ENCODE results near the gene RBM15. TPM values are rescaled to one million over a fixed set of nuclear protein-coding genes. Genes with fewer than 3 reads are reported as not detected.

The RBM15 gene
- total and polyA plus RNA-seq, 2 experiments from 2014 or later = 20.8 to 84.0 TPM

DNA sequence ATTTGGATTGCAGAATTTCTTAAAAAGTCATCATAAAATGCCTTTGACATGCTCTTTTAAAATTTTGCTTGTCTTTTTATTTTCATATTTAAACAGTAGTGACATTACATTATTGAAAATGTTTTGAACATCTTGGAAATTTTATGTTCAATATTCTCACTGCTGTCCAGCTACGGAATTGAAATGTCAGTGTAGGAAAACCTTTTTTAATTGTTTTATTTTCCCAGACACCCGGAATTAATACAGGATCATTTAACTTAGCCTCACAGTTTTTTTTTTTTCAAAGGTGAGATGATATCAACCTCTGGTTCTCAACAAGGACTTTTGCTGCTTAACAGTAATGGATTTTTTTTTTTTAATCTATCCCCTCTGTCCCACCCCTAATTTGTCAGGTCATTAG is 4.1 kb downstream of the RBM15 start:
- no peaks in the 10 kb centered on the region for H3K9me2 ChIP-seq (ENCODE audit: insufficient read depth)
- H2AFZ ChIP-seq = no peak overlapping the region
- peak overlapping the region; percentile 57 for H3K4me3 ChIP-seq
- H3K4me2 ChIP-seq = peak overlapping the region; percentile 89
- DNase-seq (ENCODE audit: low spot score) (no peak), ATAC-seq (no peak)
- H3K79me2 ChIP-seq (replicated peaks; ENCODE audit: insufficient read depth) = peaks cover 87% of the 10 kb centered on the region
- Mint-ChIP-seq H3K4me1 (peaks cover 74% of the 10 kb centered on the region), H3K9me3 (no peaks in the 10 kb centered on the region), H3K27ac (no peak overlapping the region), H3K4me3 (no peak overlapping the region), H3K27me3 (ENCODE audit: insufficient read depth, low read depth, poor library complexity) (peaks cover 4% of the 10 kb centered on the region), H3K36me3 (ENCODE audit: low read depth) (peaks cover 68% of the 10 kb centered on the region)
- peaks cover 63% of the 10 kb centered on the region for H3K4me1 ChIP-seq (ENCODE audit: insufficient read depth)
- H3K27ac ChIP-seq (ENCODE audit: low read depth) = no peak overlapping the region
- no peaks in the 10 kb centered on the region for H3F3A ChIP-seq (replicated peaks; ENCODE audit: low read depth)
- H3K36me3 ChIP-seq (ENCODE audit: insufficient read depth) = no peaks in the 10 kb centered on the region; the same call in 1 of the 2 replicates
- TF ChIP-seq EZH2 (IDR thresholded peaks at IDR 0.05; ENCODE audit: low read depth, unreplicated experiment) (no peak), ZNF331 (CRISPR knock-in tag; IDR thresholded peaks at IDR 0.05; ENCODE audit: low read depth) (no peak), NANOG (IDR thresholded peaks at IDR 0.05; ENCODE audit: borderline replicate concordance) (no peak), STAT1 (IDR thresholded peaks at IDR 0.05; ENCODE audit: unreplicated experiment) (no peak)
- TF ChIP-seq, protein P1, sequence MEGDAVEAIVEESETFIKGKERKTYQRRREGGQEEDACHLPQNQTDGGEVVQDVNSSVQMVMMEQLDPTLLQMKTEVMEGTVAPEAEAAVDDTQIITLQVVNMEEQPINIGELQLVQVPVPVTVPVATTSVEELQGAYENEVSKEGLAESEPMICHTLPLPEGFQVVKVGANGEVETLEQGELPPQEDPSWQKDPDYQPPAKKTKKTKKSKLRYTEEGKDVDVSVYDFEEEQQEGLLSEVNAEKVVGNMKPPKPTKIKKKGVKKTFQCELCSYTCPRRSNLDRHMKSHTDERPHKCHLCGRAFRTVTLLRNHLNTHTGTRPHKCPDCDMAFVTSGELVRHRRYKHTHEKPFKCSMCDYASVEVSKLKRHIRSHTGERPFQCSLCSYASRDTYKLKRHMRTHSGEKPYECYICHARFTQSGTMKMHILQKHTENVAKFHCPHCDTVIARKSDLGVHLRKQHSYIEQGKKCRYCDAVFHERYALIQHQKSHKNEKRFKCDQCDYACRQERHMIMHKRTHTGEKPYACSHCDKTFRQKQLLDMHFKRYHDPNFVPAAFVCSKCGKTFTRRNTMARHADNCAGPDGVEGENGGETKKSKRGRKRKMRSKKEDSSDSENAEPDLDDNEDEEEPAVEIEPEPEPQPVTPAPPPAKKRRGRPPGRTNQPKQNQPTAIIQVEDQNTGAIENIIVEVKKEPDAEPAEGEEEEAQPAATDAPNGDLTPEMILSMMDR (conservative IDR thresholded peaks at IDR 0.05; ENCODE audit: low read depth in 2 of 2) = no peak
- TF ChIP-seq, protein P2, sequence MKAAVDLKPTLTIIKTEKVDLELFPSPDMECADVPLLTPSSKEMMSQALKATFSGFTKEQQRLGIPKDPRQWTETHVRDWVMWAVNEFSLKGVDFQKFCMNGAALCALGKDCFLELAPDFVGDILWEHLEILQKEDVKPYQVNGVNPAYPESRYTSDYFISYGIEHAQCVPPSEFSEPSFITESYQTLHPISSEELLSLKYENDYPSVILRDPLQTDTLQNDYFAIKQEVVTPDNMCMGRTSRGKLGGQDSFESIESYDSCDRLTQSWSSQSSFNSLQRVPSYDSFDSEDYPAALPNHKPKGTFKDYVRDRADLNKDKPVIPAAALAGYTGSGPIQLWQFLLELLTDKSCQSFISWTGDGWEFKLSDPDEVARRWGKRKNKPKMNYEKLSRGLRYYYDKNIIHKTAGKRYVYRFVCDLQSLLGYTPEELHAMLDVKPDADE (IDR thresholded peaks at IDR 0.05) = no peak
- H3K27me3 ChIP-seq (ENCODE audit: insufficient read depth) = no peaks in the 10 kb centered on the region
- H4K20me1 ChIP-seq (replicated peaks; ENCODE audit: insufficient read depth) = peaks cover 79% of the 10 kb centered on the region

DNA sequence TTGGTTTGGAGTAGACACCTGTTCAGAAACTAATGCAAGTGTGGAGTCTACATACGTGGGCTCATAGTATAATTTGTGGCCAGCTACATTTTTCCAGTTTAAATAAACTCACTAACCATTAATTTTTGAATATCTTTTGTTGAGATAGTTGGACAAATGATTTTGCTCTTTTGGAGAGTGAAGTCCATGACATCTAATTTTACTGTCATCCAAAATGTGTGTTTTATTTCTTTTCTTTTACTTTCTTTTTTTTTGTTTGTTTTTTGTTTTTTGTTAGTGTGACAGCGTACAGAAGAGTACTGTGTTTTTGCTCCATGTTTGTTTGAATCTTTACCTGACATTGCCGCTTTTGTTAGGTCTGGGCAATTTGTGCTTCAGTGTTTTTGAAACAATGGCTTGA is 5.0 kb downstream of the RBM15 start:
- peak overlapping the region; percentile 57 for H3K4me3 ChIP-seq

More for the DNA sequence above, 5.0 kb downstream of the RBM15 start:
- Mint-ChIP-seq H3K36me3 (ENCODE audit: low read depth) (peaks cover 72% of the 10 kb centered on the region), H3K4me3 (no peak overlapping the region; the same call in 1 of the 3 replicates), H3K27ac (no peak overlapping the region), H3K9me3 (no peaks in the 10 kb centered on the region), H3K4me1 (peaks cover 80% of the 10 kb centered on the region), H3K27me3 (ENCODE audit: insufficient read depth, low read depth, poor library complexity) (peaks cover 4% of the 10 kb centered on the region)
- Histone ChIP-seq H2AFZ (no peak overlapping the region), H3K4me1 (ENCODE audit: insufficient read depth) (peaks cover 63% of the 10 kb centered on the region), H4K20me1 (replicated peaks; ENCODE audit: insufficient read depth) (peaks cover 85% of the 10 kb centered on the region), H3K36me3 (ENCODE audit: insufficient read depth) (no peaks in the 10 kb centered on the region; the same call in 1 of the 2 replicates), H3K27ac (ENCODE audit: low read depth) (no peak overlapping the region), H3K4me2 (peak overlapping the region; percentile 89), H3K79me2 (replicated peaks; ENCODE audit: insufficient read depth) (peaks cover 96% of the 10 kb centered on the region), H3K9me2 (ENCODE audit: insufficient read depth) (no peaks in the 10 kb centered on the region), H3K27me3 (ENCODE audit: insufficient read depth) (no peaks in the 10 kb centered on the region), H3F3A (replicated peaks; ENCODE audit: low read depth) (no peaks in the 10 kb centered on the region)
- DNase-seq (ENCODE audit: low spot score) (no peak), ATAC-seq (no peak)
- TF ChIP-seq, protein P1 (conservative IDR thresholded peaks at IDR 0.05; ENCODE audit: low read depth in 2 of 2) = no peak
- TF ChIP-seq JUNB (IDR thresholded peaks at IDR 0.05; ENCODE audit: unreplicated experiment) (no peak), CREB1 (CRISPR knock-in tag; IDR thresholded peaks at IDR 0.05; ENCODE audit: low read depth) (no peak), EZH2 (IDR thresholded peaks at IDR 0.05; ENCODE audit: low read depth, unreplicated experiment) (no peak)
- TF ChIP-seq, protein P3, sequence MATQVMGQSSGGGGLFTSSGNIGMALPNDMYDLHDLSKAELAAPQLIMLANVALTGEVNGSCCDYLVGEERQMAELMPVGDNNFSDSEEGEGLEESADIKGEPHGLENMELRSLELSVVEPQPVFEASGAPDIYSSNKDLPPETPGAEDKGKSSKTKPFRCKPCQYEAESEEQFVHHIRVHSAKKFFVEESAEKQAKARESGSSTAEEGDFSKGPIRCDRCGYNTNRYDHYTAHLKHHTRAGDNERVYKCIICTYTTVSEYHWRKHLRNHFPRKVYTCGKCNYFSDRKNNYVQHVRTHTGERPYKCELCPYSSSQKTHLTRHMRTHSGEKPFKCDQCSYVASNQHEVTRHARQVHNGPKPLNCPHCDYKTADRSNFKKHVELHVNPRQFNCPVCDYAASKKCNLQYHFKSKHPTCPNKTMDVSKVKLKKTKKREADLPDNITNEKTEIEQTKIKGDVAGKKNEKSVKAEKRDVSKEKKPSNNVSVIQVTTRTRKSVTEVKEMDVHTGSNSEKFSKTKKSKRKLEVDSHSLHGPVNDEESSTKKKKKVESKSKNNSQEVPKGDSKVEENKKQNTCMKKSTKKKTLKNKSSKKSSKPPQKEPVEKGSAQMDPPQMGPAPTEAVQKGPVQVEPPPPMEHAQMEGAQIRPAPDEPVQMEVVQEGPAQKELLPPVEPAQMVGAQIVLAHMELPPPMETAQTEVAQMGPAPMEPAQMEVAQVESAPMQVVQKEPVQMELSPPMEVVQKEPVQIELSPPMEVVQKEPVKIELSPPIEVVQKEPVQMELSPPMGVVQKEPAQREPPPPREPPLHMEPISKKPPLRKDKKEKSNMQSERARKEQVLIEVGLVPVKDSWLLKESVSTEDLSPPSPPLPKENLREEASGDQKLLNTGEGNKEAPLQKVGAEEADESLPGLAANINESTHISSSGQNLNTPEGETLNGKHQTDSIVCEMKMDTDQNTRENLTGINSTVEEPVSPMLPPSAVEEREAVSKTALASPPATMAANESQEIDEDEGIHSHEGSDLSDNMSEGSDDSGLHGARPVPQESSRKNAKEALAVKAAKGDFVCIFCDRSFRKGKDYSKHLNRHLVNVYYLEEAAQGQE (IDR thresholded peaks at IDR 0.05; ENCODE audit: unreplicated experiment) = no peak
